Gastrocnemius medialis (tissue), 4 donors: Measurements from ENCODE around the gene KAZN.

ENCODE experiments used
- POLR2A ChIP-seq, 2 donors: fragments of 450-650 bp; IDR thresholded peaks; one replicate each; pipeline ENCODE4 v1.6.1; 2017; ENCODE audit warnings: antibody characterized with exemption in 2 of 2, mild to moderate bottlenecking in 2 of 2, moderate library complexity in 2 of 2
- TF ChIP-seq, protein P1 (sequence below), 5 experiments: fragments of 450-650 bp in 3 of 5; fragments of 200-600 bp in 2 of 5; sonication (generic) in 2 of 5; IDR thresholded peaks in 4 of 5; conservative IDR thresholded peaks in 1 of 5; 1 replicate in 4 of 5; 2 replicates in 1 of 5; pipeline ENCODE4 v1.5.1; 2016 to 2019; ENCODE audit warnings: antibody characterized with exemption in 5 of 5, mild to moderate bottlenecking in 3 of 5, moderate library complexity in 3 of 5

DNA sequence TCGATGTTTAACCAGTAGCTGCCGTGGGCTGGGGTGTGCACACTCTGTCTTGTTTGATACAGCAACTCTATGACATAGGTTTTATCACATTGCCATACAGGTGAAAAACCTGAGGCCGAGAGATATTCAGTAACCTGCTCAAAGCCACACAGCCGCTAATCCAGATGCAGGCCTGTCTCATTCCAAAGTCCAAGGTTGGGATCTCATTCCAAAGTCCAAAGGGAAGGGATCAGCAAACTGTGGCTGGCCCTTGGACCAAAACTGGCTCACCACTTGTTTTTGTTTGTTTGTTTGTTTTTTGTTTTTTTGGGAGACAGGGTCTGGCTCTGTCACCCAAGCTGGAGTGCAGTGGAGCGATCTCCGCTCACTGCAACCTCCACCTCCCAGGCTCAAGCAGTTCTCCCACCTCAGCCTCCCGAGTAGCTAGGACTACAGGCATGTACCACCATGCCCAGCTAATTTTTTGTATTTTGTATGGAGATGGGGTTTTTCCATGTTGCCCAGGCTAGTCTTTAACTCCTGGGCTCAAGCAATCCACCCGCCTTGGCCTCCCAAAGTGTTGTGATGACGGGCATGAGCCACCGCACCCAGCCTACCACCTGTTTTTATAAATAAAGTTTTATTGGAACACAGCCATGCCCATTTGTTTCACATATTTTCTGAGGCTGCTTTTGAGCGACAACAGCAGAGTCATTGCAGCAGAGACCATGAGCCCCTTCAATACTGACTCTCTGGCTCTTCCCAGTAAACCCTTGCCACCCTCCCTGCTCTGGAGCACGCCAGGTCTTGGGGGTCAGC, 391.6 kb downstream of the KAZN start:
- TF ChIP-seq POLR2A (IDR thresholded peaks at IDR 0.05), result no peak
- TF ChIP-seq, protein P1, sequence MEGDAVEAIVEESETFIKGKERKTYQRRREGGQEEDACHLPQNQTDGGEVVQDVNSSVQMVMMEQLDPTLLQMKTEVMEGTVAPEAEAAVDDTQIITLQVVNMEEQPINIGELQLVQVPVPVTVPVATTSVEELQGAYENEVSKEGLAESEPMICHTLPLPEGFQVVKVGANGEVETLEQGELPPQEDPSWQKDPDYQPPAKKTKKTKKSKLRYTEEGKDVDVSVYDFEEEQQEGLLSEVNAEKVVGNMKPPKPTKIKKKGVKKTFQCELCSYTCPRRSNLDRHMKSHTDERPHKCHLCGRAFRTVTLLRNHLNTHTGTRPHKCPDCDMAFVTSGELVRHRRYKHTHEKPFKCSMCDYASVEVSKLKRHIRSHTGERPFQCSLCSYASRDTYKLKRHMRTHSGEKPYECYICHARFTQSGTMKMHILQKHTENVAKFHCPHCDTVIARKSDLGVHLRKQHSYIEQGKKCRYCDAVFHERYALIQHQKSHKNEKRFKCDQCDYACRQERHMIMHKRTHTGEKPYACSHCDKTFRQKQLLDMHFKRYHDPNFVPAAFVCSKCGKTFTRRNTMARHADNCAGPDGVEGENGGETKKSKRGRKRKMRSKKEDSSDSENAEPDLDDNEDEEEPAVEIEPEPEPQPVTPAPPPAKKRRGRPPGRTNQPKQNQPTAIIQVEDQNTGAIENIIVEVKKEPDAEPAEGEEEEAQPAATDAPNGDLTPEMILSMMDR (IDR thresholded peaks at IDR 0.05 in 4 of 5, conservative IDR thresholded peaks at IDR 0.05 in 1 of 5), result no peak
